Activated CD8-positive, alpha-beta memory T cell treated with anti-CD3 and anti-CD28 coated beads for 4 hours (primary cell): ENCODE measurements around the gene EPB41L4A.
A peak's percentile ranks its signal among the peaks of the same experiment; 100 is the strongest.

Source experiments
- DNase-seq, 2 donors: peaks; one replicate each; pipeline ENCODE4 v3.0.0-alpha.2; 2020; ENCODE audit warnings: low read depth in 2 of 2

Gene EPB41L4A

GRCh38 chr5:112160652-112161391 lies 258.3 kb downstream of the EPB41L4A start:
- peak; percentile 86 to 87 for DNase-seq

DNA sequence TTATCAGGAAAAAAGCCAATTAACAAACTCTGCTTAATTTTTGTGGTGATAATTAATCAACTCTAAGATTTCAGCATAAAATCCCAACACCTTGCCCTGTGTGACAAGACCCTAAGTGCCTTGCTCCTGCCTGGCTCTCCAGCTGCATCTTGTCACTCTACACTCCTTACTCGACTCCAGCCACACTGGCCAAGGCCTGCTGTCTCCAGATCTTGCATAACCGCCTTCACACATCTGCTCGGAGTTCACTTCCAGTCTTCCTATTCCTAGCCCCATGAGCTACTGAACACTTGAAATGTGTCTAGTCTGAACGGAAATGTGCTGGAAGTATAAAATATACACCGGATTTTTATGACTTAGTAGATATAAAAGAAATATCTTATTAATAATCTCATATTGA lies 259.6 kb downstream of the EPB41L4A start:
- DNase-seq: no peak

GRCh38 chr5:112156211-112156610 lies 262.9 kb downstream of the EPB41L4A start:
- no peak for DNase-seq

- DNase-seq: no peak
These were observed 264.0 kb downstream of the EPB41L4A start for GRCh38 chr5:112154940-112155686.

DNA sequence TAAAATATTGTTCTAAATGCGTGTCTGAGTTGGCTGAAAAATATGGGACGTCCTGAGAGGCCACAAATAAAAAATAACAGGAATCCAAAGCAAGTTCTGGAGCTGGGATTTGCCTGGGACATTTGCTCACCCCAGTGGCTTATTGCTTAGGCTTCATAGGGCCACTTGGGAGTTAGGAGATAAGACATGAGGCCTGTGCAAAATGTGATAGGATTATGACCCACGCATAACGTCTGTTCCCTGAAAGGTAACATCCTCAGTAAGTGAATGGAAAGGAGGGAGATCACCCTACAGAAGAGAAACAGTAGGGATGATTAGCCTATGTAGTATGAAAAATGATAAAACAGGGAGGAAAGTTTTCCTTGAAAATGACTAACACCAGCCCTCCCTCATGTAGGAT lies 269.4 kb downstream of the EPB41L4A start:
- DNase-seq: no peak

DNA sequence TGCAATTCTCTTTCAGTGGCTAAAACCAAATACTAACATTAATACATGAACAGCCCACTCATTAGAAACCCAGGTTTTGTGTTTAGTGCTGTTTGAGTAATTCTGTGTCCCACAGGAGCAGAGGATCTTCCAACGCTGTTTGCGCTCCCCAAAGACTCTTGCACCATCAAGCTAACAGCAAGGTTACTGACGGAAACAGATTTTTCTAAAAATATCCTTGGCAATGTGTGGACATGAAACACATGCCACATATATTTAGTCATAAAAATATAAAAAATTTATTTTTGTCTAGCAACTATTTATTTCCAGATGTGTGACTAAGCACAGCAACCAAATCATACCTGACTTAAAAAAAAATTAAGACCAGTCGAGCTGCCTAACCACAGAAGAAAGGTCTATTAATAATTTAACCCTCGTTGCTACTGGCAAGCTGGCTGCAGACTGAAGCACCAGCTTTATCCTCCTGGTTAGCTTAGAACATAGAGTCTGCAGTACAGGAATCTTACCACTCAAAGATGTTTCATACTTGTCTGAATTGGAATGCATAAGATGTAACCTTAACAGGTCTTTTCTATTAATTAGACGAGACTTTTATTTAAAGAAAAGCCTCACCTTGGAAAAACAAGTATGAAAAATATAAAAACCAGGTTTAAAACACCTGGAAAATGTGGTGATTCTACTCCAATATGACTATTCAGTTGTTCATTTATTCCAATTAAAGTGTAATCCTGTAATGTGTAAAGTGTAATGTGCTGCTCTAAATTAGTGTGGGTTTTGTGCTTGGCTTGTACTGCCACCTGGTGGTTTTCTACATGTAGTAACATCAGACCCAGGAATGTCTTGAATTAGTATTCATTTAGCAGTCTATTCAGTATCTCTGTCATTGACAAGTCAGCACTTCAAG lies 272.5 kb downstream of the EPB41L4A start:
- DNase-seq: peak; percentile 21 to 25

GRCh38 chr5:112143690-112144089 lies 275.4 kb downstream of the EPB41L4A start:
- DNase-seq: no peak

GRCh38 chr5:112142769-112143270 lies 276.3 kb downstream of the EPB41L4A start:
- DNase-seq: no peak

DNA sequence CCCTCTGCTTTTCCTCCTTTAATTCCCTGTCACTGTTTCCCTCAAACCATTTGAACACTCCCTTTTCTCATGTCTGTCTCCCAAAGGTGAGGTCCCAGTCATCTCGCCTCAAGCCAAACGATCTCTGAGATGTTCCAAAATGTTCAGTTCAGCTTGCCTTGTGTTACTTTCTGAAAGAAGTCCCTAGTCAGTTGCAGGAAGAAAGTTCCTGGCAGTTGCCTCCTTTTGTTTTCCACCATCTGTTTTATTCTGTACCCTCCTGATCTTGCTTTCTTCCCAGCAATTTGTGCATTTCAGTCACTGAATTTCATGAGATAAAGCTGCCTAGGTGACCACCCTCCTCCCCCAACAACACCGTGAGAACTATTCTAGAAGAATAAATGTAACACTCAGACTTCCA lies 277.5 kb downstream of the EPB41L4A start:
- DNase-seq: no peak

DNA sequence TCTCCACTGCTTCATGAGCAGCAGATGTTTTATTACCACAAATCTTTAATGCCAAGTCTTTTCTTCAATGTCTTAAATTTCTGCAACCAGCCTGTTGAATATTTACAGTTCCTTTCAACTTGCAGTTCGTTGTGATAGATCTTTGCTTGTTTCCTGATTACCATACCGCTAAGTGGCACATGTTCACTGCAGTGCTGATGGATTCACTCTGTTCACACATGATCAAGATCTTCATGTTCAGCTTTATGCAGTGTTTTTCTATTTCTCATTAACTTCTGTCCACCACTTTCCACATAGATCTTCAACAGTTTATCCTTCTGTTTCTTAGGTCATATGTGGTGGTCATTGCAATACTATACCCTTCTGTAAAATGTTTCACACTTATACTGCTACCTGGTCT lies 280.6 kb downstream of the EPB41L4A start:
- no peak for DNase-seq

DNA sequence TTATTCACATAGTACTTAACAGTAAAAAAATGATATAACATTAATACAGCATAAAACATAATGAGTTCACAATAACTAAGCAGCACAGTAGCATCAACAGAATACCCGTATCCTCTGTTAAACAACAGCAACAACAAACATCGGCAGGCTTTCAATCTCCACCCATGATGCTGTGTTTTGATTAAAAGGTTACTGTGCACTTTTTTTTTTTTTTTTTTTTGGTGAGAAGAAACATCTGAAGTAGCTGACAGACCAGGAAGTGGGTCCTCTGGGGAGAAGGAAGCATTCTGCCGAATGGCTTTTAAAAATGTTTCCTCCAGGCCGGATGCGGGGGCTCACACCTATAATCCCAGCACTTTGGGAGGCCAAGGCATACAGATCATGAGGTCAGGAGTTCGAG lies 282.3 kb downstream of the EPB41L4A start:
- no peak for DNase-seq

DNA sequence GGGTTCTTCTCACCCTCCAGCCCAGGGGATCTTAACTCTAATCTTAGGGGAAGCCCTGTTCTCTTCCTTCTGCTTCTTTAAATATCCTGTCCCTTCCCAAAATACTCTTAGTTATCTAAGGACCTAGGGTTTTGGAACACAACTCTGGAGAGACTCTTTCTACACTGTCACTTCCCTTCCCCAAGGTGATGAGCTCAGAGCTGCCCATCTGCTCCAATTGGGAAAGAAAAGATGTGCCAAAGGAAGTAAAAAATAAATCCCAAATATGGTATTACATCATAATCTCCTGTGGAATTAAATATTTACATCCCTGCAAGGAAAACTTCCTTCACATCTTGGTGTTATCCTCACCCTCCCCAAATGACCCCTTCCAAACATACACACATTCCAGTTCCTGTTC lies 291.2 kb downstream of the EPB41L4A start:
- DNase-seq: no peak

- DNase-seq: no peak
These were observed 292.1 kb downstream of the EPB41L4A start for GRCh38 chr5:112126982-112127381.

GRCh38 chr5:112125903-112126302 lies 293.2 kb downstream of the EPB41L4A start:
- no peak for DNase-seq

- DNase-seq: no peak
These were observed 294.3 kb downstream of the EPB41L4A start for GRCh38 chr5:112124788-112125187.

- DNase-seq: no peak
These were observed 296.0 kb downstream of the EPB41L4A start for GRCh38 chr5:112123086-112123485.

DNA sequence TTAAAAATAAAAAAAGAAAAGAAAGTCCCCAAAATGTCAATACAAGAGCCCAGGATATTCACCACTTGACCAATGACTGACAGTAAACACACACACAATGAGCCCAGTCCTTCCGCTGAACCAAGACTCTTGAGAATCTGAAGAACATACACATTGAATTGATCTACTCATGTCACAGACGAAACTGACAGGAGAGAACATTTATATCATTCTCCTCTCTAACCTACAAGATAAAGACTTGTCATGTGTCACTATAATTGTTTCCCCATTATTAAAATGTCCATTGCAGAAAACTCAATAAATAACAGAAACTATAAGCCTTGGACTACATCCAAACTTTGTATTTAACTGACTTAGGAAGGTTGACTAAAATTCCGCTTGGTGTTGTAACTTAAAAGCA lies 296.7 kb downstream of the EPB41L4A start:
- DNase-seq: no peak

- DNase-seq: no peak
These were observed 297.8 kb downstream of the EPB41L4A start for GRCh38 chr5:112121258-112121657.

- no peak for DNase-seq
These were observed 299.1 kb downstream of the EPB41L4A start for GRCh38 chr5:112119969-112120368.

DNA sequence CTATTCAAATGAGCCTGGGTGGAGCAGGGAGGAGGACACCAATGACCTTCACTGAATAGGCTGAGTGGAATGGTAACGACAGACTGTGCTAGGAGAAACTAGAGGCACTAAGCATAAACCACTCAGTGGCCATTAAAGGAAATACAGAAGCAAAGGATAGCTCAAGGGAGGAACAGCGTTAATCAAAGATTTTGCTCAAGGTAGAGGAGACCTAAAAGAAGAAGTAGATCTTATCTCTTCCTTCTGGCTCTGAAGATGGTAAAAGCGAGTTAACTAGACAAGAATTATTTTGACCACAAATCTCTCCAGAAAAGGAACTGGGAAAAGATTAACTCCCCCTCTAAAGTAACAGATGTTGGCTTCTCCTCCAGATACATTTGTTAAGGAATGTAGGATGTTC lies 299.6 kb downstream of the EPB41L4A start:
- DNase-seq: no peak

DNA sequence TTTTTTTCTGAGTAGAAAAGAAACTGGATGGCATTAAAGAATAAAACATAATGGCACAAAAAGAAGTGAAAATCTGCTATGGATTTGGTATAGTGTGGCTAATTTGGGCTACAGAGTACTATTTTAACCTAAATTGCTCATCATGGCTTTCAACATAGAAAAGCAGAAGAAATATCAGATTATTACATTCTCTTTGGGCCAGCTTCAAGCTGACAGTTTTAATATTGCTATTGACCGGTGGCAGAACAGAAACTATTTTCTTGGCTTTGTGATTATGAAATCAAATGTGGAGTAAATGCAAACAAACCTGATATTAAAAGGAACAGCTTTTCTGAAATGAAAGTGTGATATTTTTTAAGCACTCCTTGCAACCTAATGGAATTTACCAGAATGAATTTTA lies 301.5 kb downstream of the EPB41L4A start:
- no peak for DNase-seq

GRCh38 chr5:112116371-112116770 lies 302.7 kb downstream of the EPB41L4A start:
- DNase-seq: no peak
